ENCODE measurements around the gene TTC38.

DNA sequence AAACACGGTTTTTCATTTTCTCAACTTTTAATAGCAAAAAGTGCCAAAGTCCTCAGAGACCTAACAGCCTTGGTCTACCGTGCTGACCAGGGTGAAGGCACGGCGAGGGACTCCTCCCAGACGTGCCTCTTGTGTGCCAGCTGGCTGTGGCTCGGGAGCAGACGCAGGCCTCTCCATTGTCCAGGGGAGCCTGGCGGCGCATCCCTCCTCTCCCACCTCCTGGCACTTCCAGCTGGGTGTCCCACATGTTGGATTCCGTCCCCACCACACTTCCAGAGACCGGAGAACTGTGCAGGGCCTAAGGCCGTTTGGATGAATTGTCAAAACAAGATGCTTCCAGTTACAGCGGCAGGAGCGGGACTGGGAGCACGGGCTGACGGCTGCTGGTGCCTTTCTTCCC is 29.3 kb upstream of the TTC38 start:
- no peak for TF ChIP-seq EZH2phosphoT487 (IDR thresholded peaks at IDR 0.05; ENCODE audit: borderline replicate concordance)
- TF ChIP-seq, protein P1, sequence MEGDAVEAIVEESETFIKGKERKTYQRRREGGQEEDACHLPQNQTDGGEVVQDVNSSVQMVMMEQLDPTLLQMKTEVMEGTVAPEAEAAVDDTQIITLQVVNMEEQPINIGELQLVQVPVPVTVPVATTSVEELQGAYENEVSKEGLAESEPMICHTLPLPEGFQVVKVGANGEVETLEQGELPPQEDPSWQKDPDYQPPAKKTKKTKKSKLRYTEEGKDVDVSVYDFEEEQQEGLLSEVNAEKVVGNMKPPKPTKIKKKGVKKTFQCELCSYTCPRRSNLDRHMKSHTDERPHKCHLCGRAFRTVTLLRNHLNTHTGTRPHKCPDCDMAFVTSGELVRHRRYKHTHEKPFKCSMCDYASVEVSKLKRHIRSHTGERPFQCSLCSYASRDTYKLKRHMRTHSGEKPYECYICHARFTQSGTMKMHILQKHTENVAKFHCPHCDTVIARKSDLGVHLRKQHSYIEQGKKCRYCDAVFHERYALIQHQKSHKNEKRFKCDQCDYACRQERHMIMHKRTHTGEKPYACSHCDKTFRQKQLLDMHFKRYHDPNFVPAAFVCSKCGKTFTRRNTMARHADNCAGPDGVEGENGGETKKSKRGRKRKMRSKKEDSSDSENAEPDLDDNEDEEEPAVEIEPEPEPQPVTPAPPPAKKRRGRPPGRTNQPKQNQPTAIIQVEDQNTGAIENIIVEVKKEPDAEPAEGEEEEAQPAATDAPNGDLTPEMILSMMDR (conservative IDR thresholded peaks at IDR 0.05; ENCODE audit: low read length) = no peak
